Gastrocnemius medialis (tissue), 4 donors: ENCODE results near the gene POLR2H. TPM values are rescaled to one million over a fixed set of nuclear protein-coding genes. Genes with fewer than 3 reads are reported as not detected.

Source experiments
- ATAC-seq, 2 donors: fragments of 150-250 bp; one replicate each; pipeline ENCODE4 v1.9.1; 2016
- DNase-seq, 2 donors: peaks; one replicate each; pipeline ENCODE4 v3.0.0-alpha.2; 2019
- H3K27ac ChIP-seq, 4 donors: fragments of 200-600 bp; sonication (generic); 1 replicate in 1 of 4; 2 replicates in 3 of 4; pipeline ENCODE4 v1.5.1; 2016 to 2018; ENCODE audit warnings: mild to moderate bottlenecking in 2 of 4, moderate library complexity in 1 of 4
- H3K27me3 ChIP-seq, 3 donors: fragments of 200-600 bp; sonication (generic) in 2 of 3; 1 replicate in 1 of 3; 2 replicates in 2 of 3; pipeline versions ENCODE4 v1.5.1 to v1.6.0; 2016 to 2019; ENCODE audit warnings: mild to moderate bottlenecking in 1 of 3, moderate library complexity in 1 of 3
- H3K36me3 ChIP-seq, 2 donors: fragments of 200-600 bp; sonication (generic) in 1 of 2; one replicate each; pipeline ENCODE4 v1.5.1; 2017 to 2018
- H3K4me1 ChIP-seq, 2 donors: fragments of 200-600 bp; sonication (generic) in 1 of 2; one replicate each; pipeline ENCODE4 v1.5.1; 2016 to 2017; ENCODE audit warnings: mild to moderate bottlenecking in 2 of 2
- H3K4me3 ChIP-seq, 4 donors: fragments of 200-600 bp; sonication (generic) in 3 of 4; 1 replicate in 1 of 4; 2 replicates in 3 of 4; pipeline ENCODE4 v1.5.1; 2016 to 2019; ENCODE audit warnings: mild to moderate bottlenecking in 2 of 4
- H3K9me3 ChIP-seq, 3 donors: fragments of 200-600 bp; sonication (generic) in 2 of 3; 1 replicate in 1 of 3; 2 replicates in 2 of 3; pipeline ENCODE4 v1.5.1; 2016 to 2019
- POLR2A ChIP-seq, 2 donors: fragments of 450-650 bp; IDR thresholded peaks; one replicate each; pipeline ENCODE4 v1.6.1; 2017; ENCODE audit warnings: antibody characterized with exemption in 2 of 2, mild to moderate bottlenecking in 2 of 2, moderate library complexity in 2 of 2
- in situ Hi-C, 4 donors: fragments of 200-750 bp; cut with MboI; loops; one replicate each; pipeline versions ENCODE4 v1.15.0 to v1.8.0; 2017; ENCODE audit warnings: low sequenced_read_pairs in 4 of 4
- intact Hi-C: fragments of 100-400 bp; cut with DNase I; formaldehyde crosslinking; loops from one replicate; pipeline ENCODE4 v1.15.1; 2023; ENCODE audit warnings: low total_unique reads
- total RNA-seq, 4 donors: library from RNA; depleted of rRNA; stranded (reverse); fragments of >200 nt; gene quantifications; one replicate each; pipeline versions ENCODE4 v1.1.0 to v1.2.3, GENCODE V29; 2016
- TF ChIP-seq, protein P1 (sequence below), 5 experiments: fragments of 450-650 bp in 3 of 5; fragments of 200-600 bp in 2 of 5; sonication (generic) in 2 of 5; IDR thresholded peaks in 4 of 5; conservative IDR thresholded peaks in 1 of 5; 1 replicate in 4 of 5; 2 replicates in 1 of 5; pipeline ENCODE4 v1.5.1; 2016 to 2019; ENCODE audit warnings: antibody characterized with exemption in 5 of 5, mild to moderate bottlenecking in 3 of 5, moderate library complexity in 3 of 5

The POLR2H gene
- total RNA-seq, 4 donors from 2014 or later: 45.5 to 87.7 (median 53.0) TPM

GRCh38 chr3:184333190-184333589 lies 28.3 kb upstream of the POLR2H start:
- H3K4me1 ChIP-seq: peaks cover 22 to 31% of the 10 kb centered on the region in 2 donors
- H3K27me3 ChIP-seq: no peaks in the 10 kb centered on the region
- H3K27ac ChIP-seq: peak overlapping the region; percentile 98 to 99 (median 98)
- TF ChIP-seq POLR2A (IDR thresholded peaks at IDR 0.05): no peak
- TF ChIP-seq, protein P1, sequence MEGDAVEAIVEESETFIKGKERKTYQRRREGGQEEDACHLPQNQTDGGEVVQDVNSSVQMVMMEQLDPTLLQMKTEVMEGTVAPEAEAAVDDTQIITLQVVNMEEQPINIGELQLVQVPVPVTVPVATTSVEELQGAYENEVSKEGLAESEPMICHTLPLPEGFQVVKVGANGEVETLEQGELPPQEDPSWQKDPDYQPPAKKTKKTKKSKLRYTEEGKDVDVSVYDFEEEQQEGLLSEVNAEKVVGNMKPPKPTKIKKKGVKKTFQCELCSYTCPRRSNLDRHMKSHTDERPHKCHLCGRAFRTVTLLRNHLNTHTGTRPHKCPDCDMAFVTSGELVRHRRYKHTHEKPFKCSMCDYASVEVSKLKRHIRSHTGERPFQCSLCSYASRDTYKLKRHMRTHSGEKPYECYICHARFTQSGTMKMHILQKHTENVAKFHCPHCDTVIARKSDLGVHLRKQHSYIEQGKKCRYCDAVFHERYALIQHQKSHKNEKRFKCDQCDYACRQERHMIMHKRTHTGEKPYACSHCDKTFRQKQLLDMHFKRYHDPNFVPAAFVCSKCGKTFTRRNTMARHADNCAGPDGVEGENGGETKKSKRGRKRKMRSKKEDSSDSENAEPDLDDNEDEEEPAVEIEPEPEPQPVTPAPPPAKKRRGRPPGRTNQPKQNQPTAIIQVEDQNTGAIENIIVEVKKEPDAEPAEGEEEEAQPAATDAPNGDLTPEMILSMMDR (IDR thresholded peaks at IDR 0.05 in 4 of 5, conservative IDR thresholded peaks at IDR 0.05 in 1 of 5): no peak
- in situ Hi-C loops (no loop called here), intact Hi-C loops (loop anchor here (10.0 kb wide), 1 partner anchor 1028 kb away; no protein-coding TSS in a partner anchor)
- H3K4me3 ChIP-seq: no peak overlapping the region
- H3K36me3 ChIP-seq: peaks cover 0 to 70% of the 10 kb centered on the region in 2 donors
- DNase-seq: no peak
- ATAC-seq: no peak
- no peaks in the 10 kb centered on the region for H3K9me3 ChIP-seq

DNA sequence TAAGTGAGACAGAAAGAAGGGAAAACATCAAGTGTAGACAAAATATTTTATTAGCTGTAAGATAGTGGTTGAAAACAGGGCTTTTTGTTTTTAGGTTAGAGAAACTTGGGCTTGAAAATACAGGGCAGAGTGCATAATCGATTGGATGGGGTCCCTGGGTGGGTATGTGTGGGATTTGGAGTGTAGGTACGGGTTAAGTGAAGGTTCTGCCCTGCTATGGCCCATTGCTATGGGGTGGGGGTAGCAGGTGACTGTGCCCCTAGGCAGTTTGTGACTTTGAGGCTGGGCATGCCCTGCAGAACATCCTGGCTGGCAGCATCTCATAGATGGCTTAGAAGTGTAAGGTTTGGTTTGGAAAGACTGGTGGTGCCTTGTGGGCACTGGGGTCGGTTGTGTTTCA lies 27.8 kb upstream of the POLR2H start:
- H3K36me3 ChIP-seq: peaks cover 0 to 64% of the 10 kb centered on the region in 2 donors
- DNase-seq (no peak), ATAC-seq (no peak)
- peaks cover 27 to 36% of the 10 kb centered on the region in 2 donors for H3K4me1 ChIP-seq
- peak overlapping the region; percentile 98 to 99 (median 98) for H3K27ac ChIP-seq
- H3K4me3 ChIP-seq: no peak overlapping the region
- TF ChIP-seq POLR2A (IDR thresholded peaks at IDR 0.05): no peak
- TF ChIP-seq, protein P1 (IDR thresholded peaks at IDR 0.05 in 4 of 5, conservative IDR thresholded peaks at IDR 0.05 in 1 of 5): no peak
- in situ Hi-C loops (no loop called here), intact Hi-C loops (loop anchor here (2.0 to 10.0 kb wide), 2 partner anchors 13 to 1029 kb away; no protein-coding TSS in a partner anchor)
- no peaks in the 10 kb centered on the region for H3K9me3 ChIP-seq
- no peaks in the 10 kb centered on the region for H3K27me3 ChIP-seq

GRCh38 chr3:184334470-184335158 lies 26.9 kb upstream of the POLR2H start:
- intact Hi-C loops: loop anchor here (2.0 to 10.0 kb wide), 2 partner anchors 14 to 1030 kb away; no protein-coding TSS in a partner anchor
- Histone ChIP-seq H3K36me3 (peaks cover 0 to 55% of the 10 kb centered on the region in 2 donors), H3K4me3 (no peak overlapping the region), H3K27ac (peak overlapping the region; percentile 98 to 99 (median 98)), H3K4me1 (peaks cover 33 to 44% of the 10 kb centered on the region in 2 donors), H3K27me3 (no peaks in the 10 kb centered on the region), H3K9me3 (no peaks in the 10 kb centered on the region)
- ATAC-seq (peak in 1 of 2 donors; percentile 12), DNase-seq (no peak)
- in situ Hi-C loops: no loop called here
- no peak for TF ChIP-seq POLR2A (IDR thresholded peaks at IDR 0.05)
- TF ChIP-seq, protein P1 (IDR thresholded peaks at IDR 0.05 in 4 of 5, conservative IDR thresholded peaks at IDR 0.05 in 1 of 5): no peak

GRCh38 chr3:184335291-184335660 lies 26.2 kb upstream of the POLR2H start:
- H3K36me3 ChIP-seq: peaks cover 0 to 49% of the 10 kb centered on the region in 2 donors
- in situ Hi-C loops: no loop called here
- H3K27ac ChIP-seq: peak overlapping the region; percentile 98 to 99 (median 98)
- H3K4me1 ChIP-seq: peaks cover 38 to 47% of the 10 kb centered on the region in 2 donors
- H3K27me3 ChIP-seq: no peaks in the 10 kb centered on the region
- no peak for DNase-seq
- intact Hi-C loops: loop anchor here (2.0 to 10.0 kb wide), 2 partner anchors 14 to 1030 kb away; no protein-coding TSS in a partner anchor
- no peak for TF ChIP-seq POLR2A (IDR thresholded peaks at IDR 0.05)
- TF ChIP-seq, protein P1 (IDR thresholded peaks at IDR 0.05 in 4 of 5, conservative IDR thresholded peaks at IDR 0.05 in 1 of 5): no peak
- H3K9me3 ChIP-seq: no peaks in the 10 kb centered on the region
- ATAC-seq: peak in 1 of 2 donors; percentile 13
- peak overlapping the region; percentile 75 to 90 (median 82) for H3K4me3 ChIP-seq
